ENCODE measurements around the gene ITGA1.
"Not testable (repeated sequence)": the region's sequence is repeated elsewhere in the genome, so short reads cannot be mapped to it uniquely, and the experiment has no call there.

ITGA1 gene

DNA sequence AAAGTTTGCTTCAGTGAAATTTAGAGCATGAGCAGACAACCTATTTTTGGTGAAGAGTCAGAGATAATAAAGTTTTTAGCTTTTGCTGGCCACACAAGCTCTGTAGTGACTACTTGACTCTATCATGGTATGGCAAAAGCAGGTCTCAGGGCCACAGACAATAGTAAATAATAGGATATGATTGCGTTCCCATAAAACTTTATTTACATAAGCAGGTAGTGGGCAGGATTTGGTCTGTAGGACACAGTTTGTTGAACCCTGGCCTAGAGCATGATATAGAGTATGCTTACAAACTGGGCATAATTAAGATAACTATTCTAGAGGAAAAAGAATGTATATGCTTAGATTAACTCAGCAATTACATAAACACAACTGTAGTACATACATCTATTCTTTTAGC, 30.1 kb downstream of the ITGA1 start:
- H3K27ac ChIP-seq: no peak overlapping the region
- no peak for TF ChIP-seq ZFX (IDR thresholded peaks at IDR 0.05)
- TF ChIP-seq, protein P1, sequence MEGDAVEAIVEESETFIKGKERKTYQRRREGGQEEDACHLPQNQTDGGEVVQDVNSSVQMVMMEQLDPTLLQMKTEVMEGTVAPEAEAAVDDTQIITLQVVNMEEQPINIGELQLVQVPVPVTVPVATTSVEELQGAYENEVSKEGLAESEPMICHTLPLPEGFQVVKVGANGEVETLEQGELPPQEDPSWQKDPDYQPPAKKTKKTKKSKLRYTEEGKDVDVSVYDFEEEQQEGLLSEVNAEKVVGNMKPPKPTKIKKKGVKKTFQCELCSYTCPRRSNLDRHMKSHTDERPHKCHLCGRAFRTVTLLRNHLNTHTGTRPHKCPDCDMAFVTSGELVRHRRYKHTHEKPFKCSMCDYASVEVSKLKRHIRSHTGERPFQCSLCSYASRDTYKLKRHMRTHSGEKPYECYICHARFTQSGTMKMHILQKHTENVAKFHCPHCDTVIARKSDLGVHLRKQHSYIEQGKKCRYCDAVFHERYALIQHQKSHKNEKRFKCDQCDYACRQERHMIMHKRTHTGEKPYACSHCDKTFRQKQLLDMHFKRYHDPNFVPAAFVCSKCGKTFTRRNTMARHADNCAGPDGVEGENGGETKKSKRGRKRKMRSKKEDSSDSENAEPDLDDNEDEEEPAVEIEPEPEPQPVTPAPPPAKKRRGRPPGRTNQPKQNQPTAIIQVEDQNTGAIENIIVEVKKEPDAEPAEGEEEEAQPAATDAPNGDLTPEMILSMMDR (conservative IDR thresholded peaks at IDR 0.05): no peak

DNA sequence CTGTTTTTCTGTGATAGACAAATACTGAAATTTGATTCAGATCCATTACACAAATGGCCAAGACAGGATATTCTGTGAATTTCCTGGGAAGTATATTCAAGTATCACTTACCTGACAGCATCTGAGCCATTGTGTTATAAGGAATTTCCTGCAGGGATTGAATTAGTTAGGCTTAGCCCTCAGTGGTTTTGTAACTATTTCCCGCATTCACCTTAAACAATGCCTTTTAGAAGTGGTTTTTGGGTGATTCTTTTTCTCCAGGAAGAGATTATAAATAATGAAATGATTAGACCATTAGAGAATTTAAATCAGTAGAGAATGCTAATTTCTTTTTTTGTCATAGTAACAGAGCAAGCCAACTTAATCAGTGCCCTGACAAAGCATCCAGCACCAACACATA, 30.6 kb downstream of the ITGA1 start:
- H3K27ac ChIP-seq: no peak overlapping the region
- TF ChIP-seq ZFX (IDR thresholded peaks at IDR 0.05): no peak
- TF ChIP-seq, protein P1 (conservative IDR thresholded peaks at IDR 0.05): no peak

DNA sequence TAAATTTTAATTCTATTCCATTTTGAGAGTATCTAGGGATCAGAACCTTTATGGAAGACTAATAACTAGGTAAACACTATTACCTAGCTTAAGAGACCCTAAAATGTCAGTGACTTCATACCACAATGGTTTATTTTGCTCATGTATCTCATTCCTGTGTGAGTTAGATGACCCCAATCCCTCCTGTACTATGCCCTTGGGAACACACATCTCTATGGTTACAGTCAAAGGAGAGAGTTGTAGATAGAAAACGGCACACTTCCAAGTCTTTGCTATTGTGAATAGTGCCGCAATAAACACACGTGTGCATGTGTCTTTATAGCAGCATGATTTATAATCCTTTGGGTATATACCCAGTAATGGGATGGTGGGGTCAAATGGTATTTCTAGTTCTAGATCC, 31.1 kb downstream of the ITGA1 start:
- H3K27ac ChIP-seq: not testable (repeated sequence)

DNA sequence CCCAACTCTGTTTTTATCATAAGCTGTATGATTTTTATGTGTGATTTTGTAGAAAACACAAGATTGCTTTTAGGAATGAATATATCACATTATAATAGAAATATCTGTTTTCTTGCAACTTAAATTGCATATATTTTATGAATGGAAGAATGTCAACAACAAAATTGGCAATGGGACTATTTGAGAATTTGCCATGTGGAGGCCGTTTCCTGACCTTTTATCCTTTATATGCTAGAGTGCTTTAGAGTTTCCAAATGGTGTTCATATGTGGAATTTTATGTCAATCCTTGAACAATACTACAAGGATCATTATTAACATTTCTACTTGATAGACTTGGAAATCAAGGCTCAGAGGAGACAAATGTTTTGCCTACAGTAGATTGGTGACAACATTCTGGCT, 34.2 kb downstream of the ITGA1 start:
- TF ChIP-seq, protein P1 (conservative IDR thresholded peaks at IDR 0.05): no peak
- TF ChIP-seq ZFX (IDR thresholded peaks at IDR 0.05): no peak
- no peak overlapping the region for H3K27ac ChIP-seq

DNA sequence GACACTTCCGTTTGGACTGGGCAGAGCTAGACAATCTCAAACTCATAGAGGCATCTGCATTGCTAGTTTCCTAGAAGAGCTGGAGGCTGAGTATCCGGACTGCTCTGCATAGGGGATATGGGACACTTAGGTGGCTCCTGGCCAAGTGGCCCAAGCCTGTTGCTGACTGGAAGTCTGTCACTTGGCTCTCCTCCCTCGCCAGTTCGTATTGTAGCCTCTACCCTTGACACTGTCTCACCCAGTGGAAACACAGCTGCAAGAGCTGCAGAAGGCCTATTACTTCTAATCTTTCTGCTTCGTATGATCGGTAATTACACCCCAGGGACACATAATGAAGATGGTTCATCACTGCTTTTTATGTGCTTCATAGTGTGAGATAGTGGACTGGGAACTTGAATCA, 34.7 kb downstream of the ITGA1 start:
- no peak overlapping the region for H3K27ac ChIP-seq
- TF ChIP-seq ZFX (IDR thresholded peaks at IDR 0.05): no peak
- TF ChIP-seq, protein P1 (conservative IDR thresholded peaks at IDR 0.05): no peak

DNA sequence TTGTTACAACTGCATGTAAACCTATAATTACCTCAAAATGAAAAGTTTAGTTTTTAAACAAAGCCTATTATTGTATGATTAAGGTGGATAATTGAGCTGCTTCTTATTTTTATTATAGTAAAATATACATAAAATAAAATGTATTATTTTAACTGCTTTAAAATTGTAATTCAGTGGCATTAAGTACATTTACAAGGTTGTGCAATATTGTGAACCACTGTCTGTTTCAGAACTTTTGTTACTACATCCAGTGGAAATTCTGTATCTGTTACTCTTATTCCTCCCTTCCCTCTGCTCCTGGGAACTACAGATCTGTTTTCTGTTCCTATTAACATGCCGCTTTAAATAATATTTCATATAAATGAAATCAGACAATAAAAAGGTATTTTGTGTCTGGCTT, 37.1 kb downstream of the ITGA1 start:
- TF ChIP-seq, protein P1 (conservative IDR thresholded peaks at IDR 0.05): no peak
- no peak overlapping the region for H3K27ac ChIP-seq

DNA sequence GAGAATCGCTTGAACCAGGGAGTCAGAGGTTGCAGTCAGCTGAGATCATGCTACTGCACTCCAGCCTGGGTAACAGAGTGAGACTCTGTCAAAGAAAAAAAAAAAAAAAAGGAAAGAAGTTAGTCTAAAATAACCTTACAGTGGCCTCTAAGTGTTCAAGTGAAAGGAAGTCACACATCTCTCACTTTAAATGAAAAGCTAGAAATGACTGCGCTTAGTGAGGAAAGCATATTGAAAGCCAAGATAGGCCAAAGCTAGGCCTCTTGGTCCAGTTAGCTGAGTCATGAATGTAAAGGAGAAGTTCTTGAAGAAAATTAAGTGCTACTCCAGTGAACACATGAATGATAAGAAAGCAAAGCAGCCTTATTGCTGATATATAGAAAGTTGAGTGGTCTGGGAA, 38.1 kb downstream of the ITGA1 start:
- no peak overlapping the region for H3K27ac ChIP-seq
- no peak for TF ChIP-seq ZFX (IDR thresholded peaks at IDR 0.05)
- TF ChIP-seq, protein P1 (conservative IDR thresholded peaks at IDR 0.05): no peak

DNA sequence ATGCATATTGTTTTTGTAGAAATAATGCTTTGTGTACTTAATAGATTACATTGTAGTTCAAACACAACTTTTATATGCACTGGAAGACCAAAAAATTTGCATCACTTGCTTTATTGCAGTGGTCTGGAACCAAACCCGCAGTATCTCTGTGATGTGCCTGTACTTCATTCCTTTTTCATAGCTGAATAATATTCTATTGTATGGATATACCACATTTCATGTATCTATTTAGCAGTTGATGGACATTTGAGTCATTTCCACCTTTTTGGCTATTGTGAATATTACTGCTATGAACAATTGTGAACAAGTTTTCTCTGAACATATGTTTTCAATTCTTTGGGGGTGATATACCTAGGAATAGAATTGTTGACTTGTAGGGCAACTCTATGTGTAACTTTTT, 40.1 kb downstream of the ITGA1 start:
- no peak for TF ChIP-seq ZFX (IDR thresholded peaks at IDR 0.05)
- TF ChIP-seq, protein P1 (conservative IDR thresholded peaks at IDR 0.05): no peak
- no peak overlapping the region for H3K27ac ChIP-seq
